DND-41 (cell line): ENCODE measurements around the gene NDUFB1.

Experiments used
- CTCF ChIP-seq: IDR thresholded peaks from 2 replicates; pipeline ENCODE4 v1.5.1; 2012; ENCODE audit warnings: borderline replicate concordance, low read length, moderate library complexity, mild to moderate bottlenecking; ENCODE audit not compliant: poor library complexity, severe bottlenecking; ENCODE audit errors: extremely low read depth
- EZH2 ChIP-seq: IDR thresholded peaks from 3 replicates; pipeline ENCODE4 v1.6.1; 2012; ENCODE audit warnings: borderline replicate concordance, low read depth, mild to moderate bottlenecking, moderate library complexity, low read length, inconsistent platforms; ENCODE audit not compliant: severe bottlenecking

DNA sequence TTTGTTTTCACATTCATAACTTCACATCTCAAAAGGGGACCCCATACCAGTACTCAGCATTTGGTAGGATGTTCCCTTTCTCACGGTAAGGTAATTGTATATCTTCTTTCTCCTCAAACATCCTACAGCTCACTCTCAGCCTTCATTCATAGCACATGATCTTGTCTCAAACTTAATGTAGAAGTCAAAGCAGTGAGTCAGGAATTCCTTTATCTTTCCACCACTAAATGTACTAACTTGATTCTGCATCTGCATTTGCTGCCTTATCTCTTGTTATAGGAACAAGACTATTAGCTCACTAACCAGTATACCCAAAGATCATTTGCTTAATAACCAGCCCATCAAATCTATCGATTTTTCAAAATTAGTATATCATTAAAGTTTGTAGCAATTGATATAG, 23.2 kb upstream of the NDUFB1 start:
- no peak for TF ChIP-seq CTCF
- TF ChIP-seq EZH2 = no peak
